A673 (cell line): Measurements from ENCODE around the gene AANAT. TPM values are rescaled to one million over a fixed set of nuclear protein-coding genes. Genes with fewer than 3 reads are reported as not detected.

ENCODE experiments used
- Bru-seq: library from RNA; stranded (reverse); fragments of 400-500 nt; gene quantifications from one replicate; lab custom pipeline; 2021; lab: Mats Ljungman, UMichigan
- BruChase-seq, 2 experiments: library from RNA; stranded (reverse); fragments of 400-500 nt; gene quantifications; one replicate each; lab custom pipeline; 2021; lab: Mats Ljungman, UMichigan
- BruUV-seq: library from RNA; stranded (reverse); fragments of 400-500 nt; replicated peaks from 2 replicates; lab custom pipeline; 2021; lab: Mats Ljungman, UMichigan
- CTCF ChIA-PET: fragments of 300-600 bp; sonication (Branson Sonifier 250); formaldehyde crosslinking; loops from one replicate; lab custom pipeline; 2022; ENCODE audit warnings: antibody characterized with exemption; lab: Charles Lee
- POLR2A ChIA-PET: fragments of 300-600 bp; sonication (Branson Sonifier 250); formaldehyde crosslinking; loops from one replicate; lab custom pipeline; 2022; ENCODE audit warnings: antibody characterized with exemption; ENCODE audit not compliant: low non-redundant PET; lab: Charles Lee
- DNase-seq: peaks from one replicate; pipeline ENCODE4 v3.0.0-alpha.2; 2015; ENCODE audit warnings: low spot score
- H3K27ac ChIP-seq: fragments of 200-600 bp; sonication (generic); 2 replicates; pipeline ENCODE4 v1.5.1; 2016; ENCODE audit warnings: mixed run types, low read depth, mild to moderate bottlenecking, mixed read lengths, antibody characterized with exemption, low read length; ENCODE audit not compliant: poor library complexity, severe bottlenecking
- H3K27me3 ChIP-seq: fragments of 200-600 bp; sonication (generic); replicated peaks from 2 replicates; pipeline ENCODE4 v1.6.1; 2017; ENCODE audit warnings: mixed run types, low read depth, mild to moderate bottlenecking, mixed read lengths, antibody characterized with exemption, low read length; ENCODE audit not compliant: insufficient read depth, poor library complexity
- H3K36me3 ChIP-seq: fragments of 200-600 bp; sonication (generic); 2 replicates; pipeline ENCODE4 v1.6.1; 2016; ENCODE audit warnings: mixed run types, mild to moderate bottlenecking, mixed read lengths, antibody characterized with exemption, low read length; ENCODE audit not compliant: insufficient read depth, poor library complexity, severe bottlenecking
- H3K4me1 ChIP-seq: fragments of 200-600 bp; sonication (generic); 2 replicates; pipeline ENCODE4 v1.6.1; 2017; ENCODE audit warnings: mixed run types, mild to moderate bottlenecking, mixed read lengths, antibody characterized with exemption, low read length; ENCODE audit not compliant: insufficient read depth, poor library complexity, severe bottlenecking
- H3K4me3 ChIP-seq: fragments of 200-600 bp; sonication (generic); 2 replicates; pipeline ENCODE4 v1.5.1; 2016; ENCODE audit warnings: low read depth, mixed run types, mild to moderate bottlenecking, mixed read lengths, low read length; ENCODE audit not compliant: poor library complexity, severe bottlenecking
- H3K9me3 ChIP-seq: fragments of 200-600 bp; sonication (generic); 2 replicates; pipeline ENCODE4 v1.6.1; 2016; ENCODE audit warnings: mixed run types, low read depth, mild to moderate bottlenecking, mixed read lengths, antibody characterized with exemption, low read length; ENCODE audit not compliant: poor library complexity, severe bottlenecking
- EZH2 ChIP-seq: fragments of 200-600 bp; sonication (generic); IDR thresholded peaks from 2 replicates; pipeline ENCODE4 v1.6.1; 2017; ENCODE audit warnings: borderline replicate concordance, low read depth, mild to moderate bottlenecking, mixed read lengths, antibody characterized with exemption, low read length; ENCODE audit not compliant: poor library complexity, severe bottlenecking
- intact Hi-C: fragments of 100-400 bp; cut with micrococcal nuclease; formaldehyde crosslinking; loops from one replicate; pipeline ENCODE4 v1.10.0; 2022; ENCODE audit not compliant: unreplicated experiment
- long read RNA-seq: library from polyadenylated mRNA; stranded (forward); transcript quantifications from one replicate; pipeline ENCODE4 v2.0.0, GENCODE V29; 2022
- total RNA-seq: library from RNA; stranded (reverse); gene quantifications from 2 replicates; pipeline ENCODE4 v1.2.3, GENCODE V29; 2021
- TF ChIP-seq, protein P1 (sequence below): fragments of 300-800, 200-600 bp; sonication (generic); conservative IDR thresholded peaks from 2 replicates; pipeline ENCODE4 v1.5.1; 2017; ENCODE audit warnings: low read depth, mild to moderate bottlenecking, antibody characterized with exemption, low read length, moderate library complexity, mixed read lengths

Gene AANAT
- total RNA-seq (not detected in 2 replicates), Bru-seq, nascent RNA (percentile 12 among the genes with signal in this experiment), BruChase-seq, experiment 1, labeled RNA remaining after a 2-hour chase (percentile 18 among the genes with signal in this experiment), BruChase-seq, experiment 2, labeled RNA remaining after a 6-hour chase (percentile 24 among the genes with signal in this experiment)
- long read RNA-seq = 0 reads

DNA sequence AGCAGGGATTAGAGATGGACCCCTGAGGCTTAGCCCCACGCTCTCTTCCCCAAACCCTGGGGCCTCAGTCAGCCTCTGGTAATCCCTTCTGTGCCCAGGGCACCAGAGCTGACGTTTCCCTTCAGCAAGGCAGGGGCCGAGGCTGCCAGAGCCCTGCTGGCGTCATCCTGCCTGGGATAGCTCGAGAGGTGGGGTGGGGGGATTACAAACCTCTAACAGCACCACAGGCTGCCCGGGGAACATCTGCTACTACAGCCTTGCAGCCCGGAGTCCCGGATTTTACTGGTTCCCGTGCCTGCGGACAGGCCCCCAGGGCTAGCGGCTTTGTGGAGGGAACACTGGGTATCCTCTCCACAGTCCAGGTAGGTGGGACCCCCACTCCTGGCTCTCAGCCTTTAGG, at the start of gene AANAT:
TSS of gene AANAT (plus strand) at position 238 of the 400 bp plus-strand sequence. CDS start 1,144 bp downstream, outside the sequence.
- no TSS peak for BruUV-seq
- peak; percentile 55 for DNase-seq
- TF ChIP-seq, protein P1, sequence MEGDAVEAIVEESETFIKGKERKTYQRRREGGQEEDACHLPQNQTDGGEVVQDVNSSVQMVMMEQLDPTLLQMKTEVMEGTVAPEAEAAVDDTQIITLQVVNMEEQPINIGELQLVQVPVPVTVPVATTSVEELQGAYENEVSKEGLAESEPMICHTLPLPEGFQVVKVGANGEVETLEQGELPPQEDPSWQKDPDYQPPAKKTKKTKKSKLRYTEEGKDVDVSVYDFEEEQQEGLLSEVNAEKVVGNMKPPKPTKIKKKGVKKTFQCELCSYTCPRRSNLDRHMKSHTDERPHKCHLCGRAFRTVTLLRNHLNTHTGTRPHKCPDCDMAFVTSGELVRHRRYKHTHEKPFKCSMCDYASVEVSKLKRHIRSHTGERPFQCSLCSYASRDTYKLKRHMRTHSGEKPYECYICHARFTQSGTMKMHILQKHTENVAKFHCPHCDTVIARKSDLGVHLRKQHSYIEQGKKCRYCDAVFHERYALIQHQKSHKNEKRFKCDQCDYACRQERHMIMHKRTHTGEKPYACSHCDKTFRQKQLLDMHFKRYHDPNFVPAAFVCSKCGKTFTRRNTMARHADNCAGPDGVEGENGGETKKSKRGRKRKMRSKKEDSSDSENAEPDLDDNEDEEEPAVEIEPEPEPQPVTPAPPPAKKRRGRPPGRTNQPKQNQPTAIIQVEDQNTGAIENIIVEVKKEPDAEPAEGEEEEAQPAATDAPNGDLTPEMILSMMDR = no peak
- TF ChIP-seq EZH2 = no peak
- peak within 1 kb of the TSS; percentile 57 for H3K27ac ChIP-seq
- CTCF ChIA-PET = interaction anchor here (0.7 to 0.9 kb wide), 3 partner anchors 38 to 217 kb away, joined by 3 to 8 read pairs (median 4); no protein-coding TSS in a partner anchor
- no peak within 1 kb of the TSS for H3K4me3 ChIP-seq
- H3K27me3 ChIP-seq = no peaks in the 10 kb centered on the region
- no peaks in the 10 kb centered on the region for H3K36me3 ChIP-seq
- POLR2A ChIA-PET = no interaction called here
- no peaks in the 10 kb centered on the region for H3K9me3 ChIP-seq
- intact Hi-C loops = no loop called here
- H3K4me1 ChIP-seq = peaks cover 10% of the 10 kb centered on the region

- Histone ChIP-seq H3K4me1 (peaks cover 14% of the 10 kb centered on the region), H3K4me3 (no peak overlapping the region), H3K36me3 (no peaks in the 10 kb centered on the region), H3K9me3 (no peaks in the 10 kb centered on the region), H3K27me3 (no peaks in the 10 kb centered on the region), H3K27ac (no peak overlapping the region)
- BruUV-seq = no TSS peak
- no peak for DNase-seq
- TF ChIP-seq, protein P1 = no peak
- TF ChIP-seq EZH2 = no peak
- ChIA-PET CTCF (no interaction called here), POLR2A (no interaction called here)
- intact Hi-C loops = no loop called here
Measured at GRCh38 chr17:76419576-76420260, 47.7 kb upstream of the AANAT start.

GRCh38 chr17:76420356-76421043, 46.9 kb upstream of the AANAT start:
- H3K36me3 ChIP-seq = no peaks in the 10 kb centered on the region
- no peaks in the 10 kb centered on the region for H3K27me3 ChIP-seq
- no peak for TF ChIP-seq EZH2
- TF ChIP-seq, protein P1 = no peak
- no peak overlapping the region for H3K27ac ChIP-seq
- CTCF ChIA-PET = no interaction called here
- H3K9me3 ChIP-seq = no peaks in the 10 kb centered on the region
- no peak for DNase-seq
- intact Hi-C loops = no loop called here
- no peak overlapping the region for H3K4me3 ChIP-seq
- BruUV-seq = no TSS peak
- H3K4me1 ChIP-seq = peaks cover 14% of the 10 kb centered on the region
- POLR2A ChIA-PET = no interaction called here
